Astrocyte (in vitro differentiated cells and primary cell): ENCODE measurements around the gene NBR1. TPM values are rescaled to one million over a fixed set of nuclear protein-coding genes. Genes with fewer than 3 reads are reported as not detected.

Experiments used
- DNase-seq: peaks from one replicate; pipeline ENCODE4 v3.0.0-alpha.2; 2010; ENCODE audit warnings: low read depth
- FAIRE-seq: peaks from 2 replicates; lab custom pipeline; 2011; peaks lifted over from hg19 to GRCh38; lab: Jason Lieb, UNC
- H2AFZ ChIP-seq: 2 replicates; pipeline ENCODE4 v1.6.0; 2012; ENCODE audit warnings: low read depth, low read length, inconsistent platforms
- H3K27ac ChIP-seq: 2 replicates; pipeline ENCODE4 v1.5.1; 2011; ENCODE audit warnings: low read depth, low read length, inconsistent platforms
- H3K27me3 ChIP-seq: 2 replicates; pipeline ENCODE4 v1.6.0; 2011; ENCODE audit warnings: low read length, inconsistent platforms; ENCODE audit not compliant: insufficient read depth
- H3K36me3 ChIP-seq: 2 replicates; pipeline ENCODE4 v1.5.1; 2011; ENCODE audit warnings: low read length, inconsistent platforms; ENCODE audit not compliant: insufficient read depth
- H3K4me1 ChIP-seq: 2 replicates; pipeline ENCODE4 v1.5.1; 2011; ENCODE audit warnings: low read length, inconsistent platforms; ENCODE audit not compliant: insufficient read depth
- H3K4me2 ChIP-seq: 2 replicates; pipeline ENCODE4 v1.6.0; 2012; ENCODE audit warnings: low read length, inconsistent platforms
- H3K4me3 ChIP-seq: 2 replicates; pipeline ENCODE4 v1.5.1; 2011; ENCODE audit warnings: low read depth, mild to moderate bottlenecking, low read length, inconsistent platforms; ENCODE audit not compliant: insufficient read depth
- H3K79me2 ChIP-seq: 2 replicates; pipeline ENCODE4 v1.6.0; 2012; ENCODE audit warnings: mild to moderate bottlenecking, low read length, inconsistent platforms; ENCODE audit not compliant: insufficient read depth
- H3K9ac ChIP-seq: 2 replicates; pipeline ENCODE4 v1.6.0; 2012; ENCODE audit warnings: mild to moderate bottlenecking, low read length, inconsistent platforms
- H3K9me3 ChIP-seq: 2 replicates; pipeline ENCODE4 v1.5.1; 2012; ENCODE audit warnings: low read depth, mild to moderate bottlenecking, low read length, inconsistent platforms; ENCODE audit not compliant: insufficient read depth
- H4K20me1 ChIP-seq: 2 replicates; pipeline ENCODE4 v1.6.0; 2012; ENCODE audit warnings: low read length, inconsistent platforms; ENCODE audit not compliant: insufficient read depth
- H3K27ac Mint-ChIP-seq: one replicate; pipeline ENCODE4 v1.8.0; 2021; ENCODE audit warnings: mild to moderate bottlenecking, mixed read lengths; ENCODE audit not compliant: unreplicated experiment
- H3K27me3 Mint-ChIP-seq: one replicate; pipeline ENCODE4 v1.8.0; 2021; ENCODE audit warnings: low read depth, mixed read lengths; ENCODE audit not compliant: unreplicated experiment
- H3K36me3 Mint-ChIP-seq: one replicate; pipeline ENCODE4 v1.8.0; 2021; ENCODE audit warnings: low read depth, mixed read lengths; ENCODE audit not compliant: unreplicated experiment
- H3K4me1 Mint-ChIP-seq: one replicate; pipeline ENCODE4 v1.8.0; 2021; ENCODE audit warnings: low read depth, mixed read lengths; ENCODE audit not compliant: unreplicated experiment
- H3K4me3 Mint-ChIP-seq: one replicate; pipeline ENCODE4 v1.8.0; 2021; ENCODE audit warnings: mild to moderate bottlenecking, moderate library complexity, mixed read lengths; ENCODE audit not compliant: unreplicated experiment
- H3K9me3 Mint-ChIP-seq: one replicate; pipeline ENCODE4 v1.8.0; 2021; ENCODE audit warnings: mild to moderate bottlenecking, mixed read lengths; ENCODE audit not compliant: unreplicated experiment
- EZH2 ChIP-seq: IDR thresholded peaks from 2 replicates; pipeline ENCODE4 v1.6.1; 2012; ENCODE audit warnings: mild to moderate bottlenecking, low read length, inconsistent platforms; ENCODE audit not compliant: insufficient read depth
- total RNA-seq: library from RNA; stranded (reverse); gene quantifications from 2 replicates; pipeline ENCODE4 v1.2.1, GENCODE V29; 2021
- TF ChIP-seq, protein P1 (sequence below): IDR thresholded peaks from 2 replicates; pipeline ENCODE4 v1.5.1; 2011; ENCODE audit warnings: low read depth, mild to moderate bottlenecking, inconsistent platforms, low read length, moderate library complexity; ENCODE audit not compliant: insufficient read depth

Gene NBR1
- total RNA-seq, 1 donor from 2014 or later, result 46.8 TPM

GRCh38 chr17:43211123-43211479, 40.1 kb downstream of the NBR1 start:
- no peaks in the 10 kb centered on the region for H3K9me3 ChIP-seq
- Mint-ChIP-seq H3K27me3 (no peaks in the 10 kb centered on the region), H3K9me3 (no peaks in the 10 kb centered on the region), H3K4me3 (peak overlapping the region; percentile 94), H3K27ac (peak overlapping the region; percentile 98), H3K36me3 (peaks cover 10% of the 10 kb centered on the region), H3K4me1 (peaks cover 10% of the 10 kb centered on the region)
- H3K36me3 ChIP-seq, result peaks cover 22% of the 10 kb centered on the region
- H3K27me3 ChIP-seq, result no peaks in the 10 kb centered on the region
- H3K79me2 ChIP-seq, result peaks cover 16% of the 10 kb centered on the region
- peak overlapping the region; percentile 91 for H3K9ac ChIP-seq
- H3K4me1 ChIP-seq, result peaks cover 11% of the 10 kb centered on the region
- peak overlapping the region; percentile 91 for H3K4me2 ChIP-seq
- TF ChIP-seq, protein P1, sequence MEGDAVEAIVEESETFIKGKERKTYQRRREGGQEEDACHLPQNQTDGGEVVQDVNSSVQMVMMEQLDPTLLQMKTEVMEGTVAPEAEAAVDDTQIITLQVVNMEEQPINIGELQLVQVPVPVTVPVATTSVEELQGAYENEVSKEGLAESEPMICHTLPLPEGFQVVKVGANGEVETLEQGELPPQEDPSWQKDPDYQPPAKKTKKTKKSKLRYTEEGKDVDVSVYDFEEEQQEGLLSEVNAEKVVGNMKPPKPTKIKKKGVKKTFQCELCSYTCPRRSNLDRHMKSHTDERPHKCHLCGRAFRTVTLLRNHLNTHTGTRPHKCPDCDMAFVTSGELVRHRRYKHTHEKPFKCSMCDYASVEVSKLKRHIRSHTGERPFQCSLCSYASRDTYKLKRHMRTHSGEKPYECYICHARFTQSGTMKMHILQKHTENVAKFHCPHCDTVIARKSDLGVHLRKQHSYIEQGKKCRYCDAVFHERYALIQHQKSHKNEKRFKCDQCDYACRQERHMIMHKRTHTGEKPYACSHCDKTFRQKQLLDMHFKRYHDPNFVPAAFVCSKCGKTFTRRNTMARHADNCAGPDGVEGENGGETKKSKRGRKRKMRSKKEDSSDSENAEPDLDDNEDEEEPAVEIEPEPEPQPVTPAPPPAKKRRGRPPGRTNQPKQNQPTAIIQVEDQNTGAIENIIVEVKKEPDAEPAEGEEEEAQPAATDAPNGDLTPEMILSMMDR, result no peak
- TF ChIP-seq EZH2, result no peak
- no peak for FAIRE-seq
- peak; percentile 5 for DNase-seq
- H3K4me3 ChIP-seq, result peak overlapping the region; percentile 83
- peak overlapping the region; percentile 75 for H2AFZ ChIP-seq
- peaks cover 9% of the 10 kb centered on the region for H4K20me1 ChIP-seq
- H3K27ac ChIP-seq, result peak overlapping the region; percentile 88

DNA sequence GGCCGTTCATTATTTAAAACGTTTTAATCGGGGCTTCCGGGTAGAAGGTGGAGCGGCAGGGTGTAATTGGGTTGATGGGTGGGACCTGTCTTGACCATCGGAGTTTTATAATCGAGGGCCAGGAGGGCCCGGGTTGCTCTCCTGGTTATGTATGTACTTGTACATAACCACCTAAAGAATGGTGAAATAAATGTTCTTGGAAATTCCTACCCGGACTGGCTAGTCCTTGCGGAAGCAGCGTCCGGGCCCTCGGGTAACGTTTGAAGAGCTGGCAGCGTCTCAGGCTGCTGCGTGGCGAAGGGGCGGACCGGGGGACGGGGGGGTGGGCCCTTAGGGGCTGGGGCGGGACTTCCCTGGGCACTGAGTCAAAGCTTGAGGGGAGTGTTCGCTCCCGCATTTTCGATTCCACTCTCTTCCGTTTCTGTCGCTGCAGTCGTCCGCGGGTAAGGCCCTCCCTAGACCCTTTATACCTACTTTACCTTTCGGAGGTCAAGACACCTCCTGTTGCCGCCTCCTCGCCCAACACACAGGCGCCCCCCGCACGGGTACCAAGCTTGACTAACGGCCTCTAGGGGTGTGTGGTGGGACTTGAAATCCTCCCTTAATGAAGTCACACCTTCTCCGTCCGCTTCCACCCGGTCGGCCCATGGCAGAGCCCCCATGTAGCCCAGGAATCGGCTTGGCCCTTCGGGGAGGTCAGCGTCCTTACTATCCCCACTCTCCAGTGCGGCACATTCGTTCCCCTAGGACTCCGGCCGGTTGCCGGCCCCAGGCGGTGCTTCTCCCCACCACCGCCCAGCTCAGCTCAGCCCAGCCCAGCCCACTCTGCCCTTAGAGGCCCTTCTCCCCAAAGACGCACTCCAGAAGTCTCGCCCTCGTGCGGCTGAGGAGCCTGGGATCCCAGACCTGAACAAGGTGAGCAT, 40.7 kb downstream of the NBR1 start, which contains the start of gene TMEM106A:
Gene TMEM106A, plus strand, starts transcription at position 396 of the 923 bp plus-strand sequence. CDS start 1,167 bp downstream, outside the sequence.
- peaks cover 11% of the 10 kb centered on the region for H3K4me1 ChIP-seq
- H3K9me3 ChIP-seq, result no peaks in the 10 kb centered on the region
- H3K27ac Mint-ChIP-seq, result peak within 1 kb of the TSS; percentile 98
- H4K20me1 ChIP-seq, result peaks cover 15% of the 10 kb centered on the region
- H3K36me3 ChIP-seq, result peaks cover 28% of the 10 kb centered on the region
- peak within 1 kb of the TSS; percentile 88 for H3K27ac ChIP-seq
- DNase-seq (peak; percentile 75), FAIRE-seq (no peak)
- H3K4me3 Mint-ChIP-seq, result peak within 1 kb of the TSS; percentile 94
- peak within 1 kb of the TSS; percentile 83 for H3K4me3 ChIP-seq
- TF ChIP-seq, protein P1, result peak; percentile 19
- TF ChIP-seq EZH2, result no peak
- peaks cover 14% of the 10 kb centered on the region for H3K36me3 Mint-ChIP-seq
- peak within 1 kb of the TSS; percentile 91 for H3K4me2 ChIP-seq
- H3K27me3 Mint-ChIP-seq, result no peaks in the 10 kb centered on the region
- H3K27me3 ChIP-seq, result no peaks in the 10 kb centered on the region
- peaks cover 16% of the 10 kb centered on the region for H3K79me2 ChIP-seq
- peaks cover 10% of the 10 kb centered on the region for H3K4me1 Mint-ChIP-seq
- peak within 1 kb of the TSS; percentile 75 for H2AFZ ChIP-seq
- H3K9me3 Mint-ChIP-seq, result no peaks in the 10 kb centered on the region
- H3K9ac ChIP-seq, result peak within 1 kb of the TSS; percentile 91
